PC-3 (cell line): ENCODE results near the gene TKTL1. TPM values are rescaled to one million over a fixed set of nuclear protein-coding genes. Genes with fewer than 3 reads are reported as not detected.

Experiments used
- ATAC-seq: fragments of 200-7000 bp; cut with Tn5 transposase; 2 replicates; pipeline ENCODE4 v1.9.1; 2020; ENCODE audit warnings: mild to moderate bottlenecking, moderate library complexity
- BruUV-seq: library from RNA; stranded (reverse); fragments of 400-500 nt; replicated peaks from 2 replicates; lab custom pipeline; 2021; lab: Mats Ljungman, UMichigan
- CTCF ChIA-PET: fragments of 300-600 bp; sonication (Branson Sonifier 250); formaldehyde crosslinking; loops from one replicate; lab custom pipeline; 2022; ENCODE audit warnings: antibody characterized with exemption; lab: Charles Lee
- POLR2A ChIA-PET: fragments of 300-600 bp; sonication (Branson Sonifier 250); formaldehyde crosslinking; loops from one replicate; lab custom pipeline; 2022; ENCODE audit warnings: antibody characterized with exemption; ENCODE audit not compliant: unreplicated experiment; lab: Charles Lee
- DNase-seq: peaks from one replicate; pipeline ENCODE4 v3.0.0-alpha.2; 2015
- H2AFZ ChIP-seq: fragments of 300-600 bp; sonication (generic); 2 replicates; pipeline ENCODE4 v1.6.0; 2016; ENCODE audit warnings: antibody characterized with exemption, low read length
- H3F3A ChIP-seq: fragments of 300-600 bp; sonication (generic); one replicate; pipeline ENCODE4 v1.6.0; 2017; ENCODE audit warnings: antibody characterized with exemption, low read length, control low read depth, mild to moderate bottlenecking; ENCODE audit not compliant: unreplicated experiment
- H3K27ac ChIP-seq: fragments of 300-600 bp; sonication (generic); 2 replicates; pipeline ENCODE4 v1.5.1; 2016; ENCODE audit warnings: mild to moderate bottlenecking, low read length
- H3K27me3 ChIP-seq: fragments of 300-600 bp; sonication (generic); 2 replicates; pipeline ENCODE4 v1.6.1; 2016; ENCODE audit warnings: low read length, mixed read lengths
- H3K36me3 ChIP-seq: fragments of 300-600 bp; sonication (generic); 2 replicates; pipeline ENCODE4 v1.6.1; 2016; ENCODE audit warnings: low read depth, mixed run types, low read length, mixed read lengths
- H3K4me1 ChIP-seq: fragments of 300-600 bp; sonication (generic); 2 replicates; pipeline ENCODE4 v1.5.1; 2016; ENCODE audit warnings: low read length; ENCODE audit not compliant: insufficient read depth
- H3K4me2 ChIP-seq: fragments of 300-600 bp; sonication (generic); 2 replicates; pipeline ENCODE4 v1.6.0; 2016; ENCODE audit warnings: low read length
- H3K4me3 ChIP-seq: fragments of 300-600 bp; sonication (generic); 2 replicates; pipeline ENCODE4 v1.5.1; 2016; ENCODE audit warnings: mild to moderate bottlenecking, low read length, mixed read lengths
- H3K79me2 ChIP-seq: fragments of 300-600 bp; sonication (generic); 2 replicates; pipeline ENCODE4 v1.6.1; 2017; ENCODE audit warnings: low read length, mixed read lengths
- H3K9ac ChIP-seq: fragments of 300-600 bp; sonication (generic); 2 replicates; pipeline ENCODE4 v1.6.0; 2016; ENCODE audit warnings: mild to moderate bottlenecking, low read length
- H3K9me2 ChIP-seq: fragments of 300-600 bp; sonication (generic); replicated peaks from 2 replicates; pipeline ENCODE4 v1.6.1; 2016; ENCODE audit warnings: mixed run types, low read length, mixed read lengths
- H3K9me3 ChIP-seq: fragments of 300-600 bp; sonication (generic); 2 replicates; pipeline ENCODE4 v1.6.1; 2016; ENCODE audit warnings: low read length, mixed read lengths
- H4K20me1 ChIP-seq: fragments of 300-600 bp; sonication (generic); 2 replicates; pipeline ENCODE4 v1.6.1; 2016; ENCODE audit warnings: low read length, mixed read lengths
- CTCF ChIP-seq: fragments of 300-600 bp; sonication (generic); conservative IDR thresholded peaks from 2 replicates; pipeline ENCODE4 v1.5.1; 2017; ENCODE audit warnings: antibody characterized with exemption, low read depth, mild to moderate bottlenecking, low read length
- EZH2 ChIP-seq: fragments of 300-600 bp; sonication (generic); IDR thresholded peaks from one replicate; pipeline ENCODE4 v1.6.1; 2017; ENCODE audit warnings: antibody characterized with exemption, mild to moderate bottlenecking, low read length; ENCODE audit not compliant: unreplicated experiment
- EZH2phosphoT487 ChIP-seq: fragments of 300-600 bp; sonication (generic); IDR thresholded peaks from 2 replicates; pipeline ENCODE4 v1.6.1; 2018; ENCODE audit warnings: mild to moderate bottlenecking, antibody characterized with exemption, low read length, borderline replicate concordance
- intact Hi-C: fragments of 100-400 bp; cut with micrococcal nuclease; formaldehyde crosslinking; loops from 2 replicates; pipeline ENCODE4 v1.9.0; 2023
- total RNA-seq: library from RNA; depleted of rRNA; stranded (reverse); fragments of >200 nt; gene quantifications from 2 replicates; pipeline ENCODE4 v1.2.3, GENCODE V29; 2014

The TKTL1 gene
- total RNA-seq, 1 experiment from 2014 or later = not detected

DNA sequence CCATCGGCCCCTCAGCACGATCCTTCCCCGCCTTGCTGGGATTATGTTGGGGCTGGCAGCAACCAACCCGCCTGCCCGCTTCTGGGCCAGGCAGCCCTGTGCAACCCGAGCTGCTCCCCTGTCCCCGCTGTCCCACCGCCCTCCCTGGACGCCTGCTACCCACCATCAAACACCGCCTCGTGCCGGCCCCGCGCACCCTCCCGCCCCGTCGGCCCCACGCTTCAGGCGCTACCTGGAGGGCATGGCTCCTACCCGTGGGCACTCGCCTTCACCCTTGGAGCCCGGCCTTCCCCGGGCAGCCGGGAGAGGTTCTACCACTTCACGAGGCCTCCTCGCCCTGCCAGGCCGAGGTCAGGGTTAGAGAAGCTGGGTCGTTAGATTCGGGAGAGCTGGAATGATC is 37.0 kb downstream of the TKTL1 start:
- no peak for ATAC-seq

GRCh38 chrX:154333116-154333515 is 37.5 kb downstream of the TKTL1 start:
- H2AFZ ChIP-seq = no peak overlapping the region
- no peaks in the 10 kb centered on the region for H3K4me1 ChIP-seq
- H3K4me3 ChIP-seq = no peak overlapping the region
- intact Hi-C loops = no loop called here
- no TSS peak for BruUV-seq
- H3K9me3 ChIP-seq = no peaks in the 10 kb centered on the region
- no peak overlapping the region for H3K4me2 ChIP-seq
- H3K27me3 ChIP-seq = no peaks in the 10 kb centered on the region
- DNase-seq (no peak), ATAC-seq (no peak)
- no peak overlapping the region for H3K27ac ChIP-seq
- ChIA-PET CTCF (no interaction called here), POLR2A (no interaction called here)
- H3K36me3 ChIP-seq = no peaks in the 10 kb centered on the region
- H3K9me2 ChIP-seq = no peaks in the 10 kb centered on the region
- H3K79me2 ChIP-seq = no peaks in the 10 kb centered on the region
- H4K20me1 ChIP-seq = no peaks in the 10 kb centered on the region
- no peaks in the 10 kb centered on the region for H3F3A ChIP-seq
- no peak overlapping the region for H3K9ac ChIP-seq
- TF ChIP-seq EZH2phosphoT487 (no peak), CTCF (no peak), EZH2 (no peak)

More for the DNA sequence above, 37.0 kb downstream of the TKTL1 start:
- H3K27ac ChIP-seq = no peak overlapping the region
- H3K27me3 ChIP-seq = no peaks in the 10 kb centered on the region
- BruUV-seq = no TSS peak
- no peaks in the 10 kb centered on the region for H3K4me1 ChIP-seq
- intact Hi-C loops = no loop called here
- H3K9me2 ChIP-seq = no peaks in the 10 kb centered on the region
- no peak overlapping the region for H3K9ac ChIP-seq
- no peaks in the 10 kb centered on the region for H3F3A ChIP-seq
- no peak for TF ChIP-seq EZH2
- TF ChIP-seq EZH2phosphoT487 = no peak
- no peak for TF ChIP-seq CTCF
- ChIA-PET CTCF (no interaction called here), POLR2A (no interaction called here)
- H4K20me1 ChIP-seq = no peaks in the 10 kb centered on the region
- H2AFZ ChIP-seq = no peak overlapping the region
- no peak for DNase-seq
- no peaks in the 10 kb centered on the region for H3K79me2 ChIP-seq
- H3K4me3 ChIP-seq = no peak overlapping the region
- no peaks in the 10 kb centered on the region for H3K36me3 ChIP-seq
- no peak overlapping the region for H3K4me2 ChIP-seq
- no peaks in the 10 kb centered on the region for H3K9me3 ChIP-seq

GRCh38 chrX:154333837-154334271 is 38.3 kb downstream of the TKTL1 start:
- no peaks in the 10 kb centered on the region for H3K9me2 ChIP-seq
- no peak overlapping the region for H3K9ac ChIP-seq
- intact Hi-C loops = no loop called here
- ATAC-seq (no peak), DNase-seq (no peak)
- H3F3A ChIP-seq = no peaks in the 10 kb centered on the region
- POLR2A ChIA-PET = no interaction called here
- no peaks in the 10 kb centered on the region for H3K4me1 ChIP-seq
- TF ChIP-seq EZH2 (no peak), EZH2phosphoT487 (no peak), CTCF (no peak)
- no peak overlapping the region for H3K4me2 ChIP-seq
- H3K79me2 ChIP-seq = no peaks in the 10 kb centered on the region
- H3K27me3 ChIP-seq = no peaks in the 10 kb centered on the region
- BruUV-seq = no TSS peak
- H3K36me3 ChIP-seq = no peaks in the 10 kb centered on the region
- H4K20me1 ChIP-seq = no peaks in the 10 kb centered on the region
- no peak overlapping the region for H3K27ac ChIP-seq
- no peaks in the 10 kb centered on the region for H3K9me3 ChIP-seq
- H2AFZ ChIP-seq = no peak overlapping the region
- CTCF ChIA-PET = no interaction called here
- H3K4me3 ChIP-seq = no peak overlapping the region
